Natural killer cell treated with Interleukin-12 subunit alpha and Interleukin-12 subunit beta and Interleukin-15 and Interleukin-18, amount 100 ng/mL, for 72 hours (primary cell): ENCODE data around the gene GTPBP6. TPM values are rescaled to one million over a fixed set of nuclear protein-coding genes. Genes with fewer than 3 reads are reported as not detected.
"Not testable (repeated sequence)": the region's sequence is repeated elsewhere in the genome, so short reads cannot be mapped to it uniquely, and the experiment has no call there.

Source experiments
- ATAC-seq, 2 donors: fragments of 150-1000 bp; cut with Tn5 transposase in 1 of 2; sonication (Bioruptor Pico), chemical (Tn5 transposase) in 1 of 2; 2 replicates each; pipeline ENCODE4 v1.10.0; 2021
- DNase-seq: peaks from one replicate; pipeline ENCODE4 v3.0.0; 2022; ENCODE audit warnings: low spot score
- H3K27ac Mint-ChIP-seq, 2 donors: 1 replicate in 1 of 2; 2 replicates in 1 of 2; pipeline ENCODE4 v1.8.0; 2022; ENCODE audit warnings: mixed read lengths in 2 of 2, mild to moderate bottlenecking in 1 of 2, moderate library complexity in 1 of 2
- H3K27me3 Mint-ChIP-seq, 2 donors: 1 replicate in 1 of 2; 2 replicates in 1 of 2; pipeline ENCODE4 v1.8.0; 2022; ENCODE audit warnings: mixed read lengths in 2 of 2
- H3K36me3 Mint-ChIP-seq: one replicate; pipeline ENCODE4 v1.8.0; 2022; ENCODE audit warnings: mixed read lengths
- H3K4me1 Mint-ChIP-seq, 2 donors: 1 replicate in 1 of 2; 2 replicates in 1 of 2; pipeline ENCODE4 v1.8.0; 2022; ENCODE audit warnings: low read depth in 2 of 2, mixed read lengths in 2 of 2, mild to moderate bottlenecking in 1 of 2
- H3K4me3 Mint-ChIP-seq: one replicate; pipeline ENCODE4 v1.8.0; 2022; ENCODE audit warnings: mixed read lengths
- H3K9me3 Mint-ChIP-seq: 2 replicates; pipeline ENCODE4 v1.8.0; 2022; ENCODE audit warnings: mixed read lengths
- total RNA-seq, 2 donors: library from RNA; stranded (reverse); gene quantifications; one replicate each; pipeline ENCODE4 v1.2.3, GENCODE V29; 2022

Gene GTPBP6
- total RNA-seq, 2 donors from 2014 or later: 45.8 to 69.6 TPM

- H3K4me3 Mint-ChIP-seq: peak overlapping the region; percentile 71
- no peaks in the 10 kb centered on the region for H3K36me3 Mint-ChIP-seq
- H3K27ac Mint-ChIP-seq: no peak overlapping the region
- peak; percentile 76 for DNase-seq
- peaks cover 0 to 4% of the 10 kb centered on the region in 2 donors for H3K27me3 Mint-ChIP-seq
- H3K9me3 Mint-ChIP-seq: no peaks in the 10 kb centered on the region
- peaks cover 0 to 11% of the 10 kb centered on the region in 2 donors for H3K4me1 Mint-ChIP-seq
- peak; percentile 92 to 95 for ATAC-seq
These were observed 42.5 kb downstream of the GTPBP6 start for GRCh38 chrX:275967-276580.

- H3K27me3 Mint-ChIP-seq: peaks cover 0 to 4% of the 10 kb centered on the region in 2 donors
- peak overlapping the region; percentile 56 for H3K4me3 Mint-ChIP-seq
- peaks cover 0 to 11% of the 10 kb centered on the region in 2 donors for H3K4me1 Mint-ChIP-seq
- H3K36me3 Mint-ChIP-seq: no peaks in the 10 kb centered on the region
- DNase-seq (no peak), ATAC-seq (peak; percentile 21 to 26)
- no peak overlapping the region for H3K27ac Mint-ChIP-seq
- H3K9me3 Mint-ChIP-seq: no peaks in the 10 kb centered on the region
These were observed 43.1 kb downstream of the GTPBP6 start for GRCh38 chrX:275476-275966.

GRCh38 chrX:274904-275475 is 43.6 kb downstream of the GTPBP6 start:
- no peak for ATAC-seq
- no peaks in the 10 kb centered on the region for H3K36me3 Mint-ChIP-seq
- no peaks in the 10 kb centered on the region for H3K9me3 Mint-ChIP-seq
- peak overlapping the region; percentile 56 for H3K4me3 Mint-ChIP-seq
- peaks cover 0 to 4% of the 10 kb centered on the region in 2 donors for H3K27me3 Mint-ChIP-seq
- H3K27ac Mint-ChIP-seq: no peak overlapping the region
- H3K4me1 Mint-ChIP-seq: peaks cover 0 to 11% of the 10 kb centered on the region in 2 donors
- no peak for DNase-seq

- no peak for DNase-seq
- Mint-ChIP-seq H3K4me1 (peaks cover 0 to 4% of the 10 kb centered on the region in 2 donors), H3K27me3 (no peaks in the 10 kb centered on the region)
These were observed 47.7 kb downstream of the GTPBP6 start for GRCh38 chrX:270848-271367.

GRCh38 chrX:267771-268261 is 50.8 kb downstream of the GTPBP6 start:
- no peak overlapping the region for H3K4me3 Mint-ChIP-seq
- no peak overlapping the region for H3K27ac Mint-ChIP-seq
- no peaks in the 10 kb centered on the region for H3K9me3 Mint-ChIP-seq
- DNase-seq (no peak), ATAC-seq (no peak)
- H3K4me1 Mint-ChIP-seq: no peaks in the 10 kb centered on the region
- no peaks in the 10 kb centered on the region for H3K36me3 Mint-ChIP-seq
- no peaks in the 10 kb centered on the region for H3K27me3 Mint-ChIP-seq

More at GRCh38 chrX:270848-271367, 47.7 kb downstream of the GTPBP6 start:
- Mint-ChIP-seq H3K27ac (no peak overlapping the region), H3K9me3 (no peaks in the 10 kb centered on the region), H3K4me3 (no peak overlapping the region), H3K36me3 (no peaks in the 10 kb centered on the region)
- ATAC-seq: no peak

GRCh38 chrX:265502-265901 is 53.1 kb downstream of the GTPBP6 start:
- ATAC-seq (no peak), DNase-seq (no peak)
- H3K27me3 Mint-ChIP-seq: no peaks in the 10 kb centered on the region
- H3K27ac Mint-ChIP-seq: no peak overlapping the region
- H3K9me3 Mint-ChIP-seq: no peaks in the 10 kb centered on the region
- H3K4me1 Mint-ChIP-seq: no peaks in the 10 kb centered on the region
- no peak overlapping the region for H3K4me3 Mint-ChIP-seq
- H3K36me3 Mint-ChIP-seq: no peaks in the 10 kb centered on the region

GRCh38 chrX:264634-265455 is 53.8 kb downstream of the GTPBP6 start:
- Mint-ChIP-seq H3K27ac (peak overlapping the region in 1 of 2 donors; percentile 35), H3K27me3 (no peaks in the 10 kb centered on the region), H3K4me3 (no peak overlapping the region), H3K4me1 (peaks cover 0 to 2% of the 10 kb centered on the region in 2 donors), H3K36me3 (no peaks in the 10 kb centered on the region), H3K9me3 (no peaks in the 10 kb centered on the region)
- DNase-seq (no peak), ATAC-seq (no peak)

GRCh38 chrX:264006-264405 is 54.6 kb downstream of the GTPBP6 start:
- not testable (repeated sequence) for H3K27ac Mint-ChIP-seq, DNase-seq, H3K27me3 Mint-ChIP-seq, ATAC-seq, H3K4me1 Mint-ChIP-seq, H3K4me3 Mint-ChIP-seq, H3K9me3 Mint-ChIP-seq, H3K36me3 Mint-ChIP-seq

- Mint-ChIP-seq H3K4me1 (peaks cover 0 to 4% of the 10 kb centered on the region in 2 donors), H3K9me3 (no peaks in the 10 kb centered on the region), H3K27ac (no peak overlapping the region), H3K27me3 (no peaks in the 10 kb centered on the region), H3K36me3 (no peaks in the 10 kb centered on the region), H3K4me3 (no peak overlapping the region)
- no peak for DNase-seq
- ATAC-seq: no peak
These were observed 56.2 kb downstream of the GTPBP6 start for GRCh38 chrX:262381-262909.

- Mint-ChIP-seq H3K4me1 (peaks cover 0 to 4% of the 10 kb centered on the region in 2 donors), H3K27me3 (no peaks in the 10 kb centered on the region), H3K4me3 (no peak overlapping the region), H3K36me3 (no peaks in the 10 kb centered on the region), H3K27ac (no peak overlapping the region), H3K9me3 (no peaks in the 10 kb centered on the region)
- DNase-seq (no peak), ATAC-seq (no peak)
These were observed 56.7 kb downstream of the GTPBP6 start for GRCh38 chrX:261919-262352.

- no peaks in the 10 kb centered on the region for H3K9me3 Mint-ChIP-seq
- H3K4me3 Mint-ChIP-seq: no peak overlapping the region
- no peak for DNase-seq
These were observed 57.3 kb downstream of the GTPBP6 start for GRCh38 chrX:261167-261918.

GRCh38 chrX:259692-260355 is 58.8 kb downstream of the GTPBP6 start:
- H3K9me3 Mint-ChIP-seq: no peaks in the 10 kb centered on the region
- H3K4me3 Mint-ChIP-seq: no peak overlapping the region
- peak overlapping the region in 1 of 2 donors; percentile 54 for H3K27ac Mint-ChIP-seq
- H3K36me3 Mint-ChIP-seq: no peaks in the 10 kb centered on the region
- no peaks in the 10 kb centered on the region for H3K27me3 Mint-ChIP-seq
- H3K4me1 Mint-ChIP-seq: peaks cover 0 to 4% of the 10 kb centered on the region in 2 donors
- DNase-seq (no peak), ATAC-seq (peak in 1 of 2 donors; percentile 60)

More at GRCh38 chrX:261167-261918, 57.3 kb downstream of the GTPBP6 start:
- ATAC-seq: no peak
- Mint-ChIP-seq H3K36me3 (no peaks in the 10 kb centered on the region), H3K27ac (no peak overlapping the region), H3K27me3 (no peaks in the 10 kb centered on the region), H3K4me1 (peaks cover 0 to 4% of the 10 kb centered on the region in 2 donors)
